Measurements from ENCODE around the gene DHRS12.
A peak's percentile ranks its signal among the peaks of the same experiment; 100 is the strongest.

The DHRS12 gene

DNA sequence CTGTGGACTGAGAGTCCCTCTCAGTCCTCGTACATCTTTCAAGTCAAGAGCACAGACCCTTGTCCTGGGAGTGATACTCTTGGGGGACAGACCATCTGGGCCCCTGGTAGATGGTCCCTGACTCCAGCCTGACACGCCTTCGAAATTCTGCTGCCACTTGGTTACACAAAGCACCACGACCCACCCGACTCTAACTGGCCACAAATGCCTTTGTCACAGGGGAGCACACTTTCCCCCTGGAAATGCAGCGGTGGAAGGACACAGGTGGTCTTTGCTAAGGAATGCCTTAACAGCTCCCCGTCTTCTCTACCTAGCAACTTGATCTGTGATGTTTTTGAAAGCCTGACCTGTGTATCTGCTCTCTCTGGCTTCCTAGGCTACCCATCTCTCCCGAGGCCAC, 13.8 kb upstream of the DHRS12 start:
- Histone ChIP-seq H3K4me1 (ENCODE audit: insufficient read depth, low read length, severe bottlenecking) (peaks cover 75% of the 10 kb centered on the region), H3K27me3 (ENCODE audit: insufficient read depth, low read length) (no peaks in the 10 kb centered on the region)

DNA sequence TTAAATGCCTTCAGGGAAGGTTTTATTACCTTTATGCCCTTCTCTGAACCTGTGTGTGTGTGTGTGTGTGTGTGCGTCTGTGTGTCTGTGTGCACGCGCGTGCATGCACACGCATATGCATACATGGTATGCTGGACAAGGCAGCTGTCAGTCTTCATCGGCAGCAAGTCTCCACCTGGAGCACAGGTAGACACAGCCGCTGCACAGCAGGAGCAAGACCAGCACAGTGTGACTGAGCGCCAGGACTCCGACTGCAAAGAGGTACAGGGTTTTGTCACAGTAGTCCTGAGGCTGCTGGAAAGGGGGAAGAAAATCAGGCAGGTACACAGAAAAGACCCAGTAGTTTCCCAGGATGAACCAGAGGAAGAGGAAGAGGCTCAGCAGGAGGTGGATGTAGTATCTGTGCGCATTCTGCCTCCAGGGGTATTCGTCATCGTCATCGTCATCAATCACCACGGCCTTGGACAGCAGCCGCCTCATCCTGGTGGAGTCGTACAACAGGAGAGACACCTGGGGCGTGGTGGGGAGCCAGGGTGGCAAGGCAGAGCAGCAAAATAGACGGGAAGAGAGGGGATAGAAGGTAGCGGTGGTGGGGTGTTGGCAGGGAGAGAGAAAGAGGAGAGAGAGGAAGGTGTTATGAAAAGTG, 12.8 kb upstream of the DHRS12 start:
- Histone ChIP-seq H3K9me2 (ENCODE audit: low read depth, low read length) (no peaks in the 10 kb centered on the region), H4K20me1 (ENCODE audit: insufficient read depth, low read length) (no peaks in the 10 kb centered on the region), H3K4me3 (ENCODE audit: low read depth, low read length, poor library complexity, severe bottlenecking) (no peak overlapping the region), H3K36me3 (ENCODE audit: insufficient read depth, low read length) (no peaks in the 10 kb centered on the region), H3K9ac (ENCODE audit: low read length) (no peak overlapping the region), H3K79me2 (ENCODE audit: insufficient read depth, low read length) (no peaks in the 10 kb centered on the region), H2AFZ (ENCODE audit: low read length) (no peak overlapping the region), H3K27ac (ENCODE audit: low read depth, low read length, poor library complexity, severe bottlenecking) (no peak overlapping the region), H3K4me1 (ENCODE audit: insufficient read depth, low read length, severe bottlenecking) (peaks cover 75% of the 10 kb centered on the region), H3F3A (ENCODE audit: insufficient read depth, low read length) (no peaks in the 10 kb centered on the region), H3K4me2 (ENCODE audit: low read length) (no peak overlapping the region), H3K9me3 (ENCODE audit: low read length) (no peaks in the 10 kb centered on the region), H3K27me3 (ENCODE audit: insufficient read depth, low read length) (no peaks in the 10 kb centered on the region)
- TF ChIP-seq, protein P1, sequence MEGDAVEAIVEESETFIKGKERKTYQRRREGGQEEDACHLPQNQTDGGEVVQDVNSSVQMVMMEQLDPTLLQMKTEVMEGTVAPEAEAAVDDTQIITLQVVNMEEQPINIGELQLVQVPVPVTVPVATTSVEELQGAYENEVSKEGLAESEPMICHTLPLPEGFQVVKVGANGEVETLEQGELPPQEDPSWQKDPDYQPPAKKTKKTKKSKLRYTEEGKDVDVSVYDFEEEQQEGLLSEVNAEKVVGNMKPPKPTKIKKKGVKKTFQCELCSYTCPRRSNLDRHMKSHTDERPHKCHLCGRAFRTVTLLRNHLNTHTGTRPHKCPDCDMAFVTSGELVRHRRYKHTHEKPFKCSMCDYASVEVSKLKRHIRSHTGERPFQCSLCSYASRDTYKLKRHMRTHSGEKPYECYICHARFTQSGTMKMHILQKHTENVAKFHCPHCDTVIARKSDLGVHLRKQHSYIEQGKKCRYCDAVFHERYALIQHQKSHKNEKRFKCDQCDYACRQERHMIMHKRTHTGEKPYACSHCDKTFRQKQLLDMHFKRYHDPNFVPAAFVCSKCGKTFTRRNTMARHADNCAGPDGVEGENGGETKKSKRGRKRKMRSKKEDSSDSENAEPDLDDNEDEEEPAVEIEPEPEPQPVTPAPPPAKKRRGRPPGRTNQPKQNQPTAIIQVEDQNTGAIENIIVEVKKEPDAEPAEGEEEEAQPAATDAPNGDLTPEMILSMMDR (IDR thresholded peaks at IDR 0.05; ENCODE audit: low read length): no peak
- no peak for TF ChIP-seq EZH2 (IDR thresholded peaks at IDR 0.05; ENCODE audit: borderline replicate concordance, low read length)

More for the DNA sequence above, 13.8 kb upstream of the DHRS12 start:
- H3K4me3 ChIP-seq (ENCODE audit: low read depth, low read length, poor library complexity, severe bottlenecking): no peak overlapping the region
- H3K9ac ChIP-seq (ENCODE audit: low read length): no peak overlapping the region
- no peaks in the 10 kb centered on the region for H3K9me3 ChIP-seq (ENCODE audit: low read length)
- H2AFZ ChIP-seq (ENCODE audit: low read length): no peak overlapping the region
- no peak for TF ChIP-seq EZH2 (IDR thresholded peaks at IDR 0.05; ENCODE audit: borderline replicate concordance, low read length)
- TF ChIP-seq, protein P1 (IDR thresholded peaks at IDR 0.05; ENCODE audit: low read length): no peak
- H3K36me3 ChIP-seq (ENCODE audit: insufficient read depth, low read length): no peaks in the 10 kb centered on the region
- H3K27ac ChIP-seq (ENCODE audit: low read depth, low read length, poor library complexity, severe bottlenecking): no peak overlapping the region
- H3K9me2 ChIP-seq (ENCODE audit: low read depth, low read length): no peaks in the 10 kb centered on the region
- no peaks in the 10 kb centered on the region for H3K79me2 ChIP-seq (ENCODE audit: insufficient read depth, low read length)
- no peaks in the 10 kb centered on the region for H3F3A ChIP-seq (ENCODE audit: insufficient read depth, low read length)
- no peaks in the 10 kb centered on the region for H4K20me1 ChIP-seq (ENCODE audit: insufficient read depth, low read length)
- H3K4me2 ChIP-seq (ENCODE audit: low read length): no peak overlapping the region

DNA sequence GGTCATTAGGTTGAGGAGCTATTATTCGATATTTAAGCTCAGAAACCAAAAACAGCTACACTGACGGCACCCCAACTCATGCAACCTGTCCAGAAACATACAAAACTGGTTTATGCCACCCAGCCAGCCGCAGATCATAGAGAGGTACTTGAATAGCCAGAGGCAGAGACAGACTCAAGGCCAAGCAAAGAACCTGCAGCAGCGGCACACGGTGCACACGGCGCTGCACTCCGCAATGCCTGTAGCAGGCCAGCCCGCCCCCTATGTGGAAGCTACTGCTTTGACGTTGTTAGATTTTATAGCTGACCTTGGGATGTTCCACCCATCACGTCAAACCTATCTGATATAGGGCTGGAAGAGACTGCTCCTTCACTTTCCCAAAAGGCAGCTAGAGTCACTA, 11.9 kb upstream of the DHRS12 start:
- no peaks in the 10 kb centered on the region for H3K9me2 ChIP-seq (ENCODE audit: low read depth, low read length)
- peak overlapping the region; percentile 65 for H3K27ac ChIP-seq (ENCODE audit: low read depth, low read length, poor library complexity, severe bottlenecking)
- no peaks in the 10 kb centered on the region for H4K20me1 ChIP-seq (ENCODE audit: insufficient read depth, low read length)
- no peaks in the 10 kb centered on the region for H3K27me3 ChIP-seq (ENCODE audit: insufficient read depth, low read length)
- H2AFZ ChIP-seq (ENCODE audit: low read length): no peak overlapping the region
- H3K4me1 ChIP-seq (ENCODE audit: insufficient read depth, low read length, severe bottlenecking): peaks cover 75% of the 10 kb centered on the region
- peak overlapping the region; percentile 38; the same call in 1 of the 2 replicates for H3K9ac ChIP-seq (ENCODE audit: low read length)
- H3F3A ChIP-seq (ENCODE audit: insufficient read depth, low read length): no peaks in the 10 kb centered on the region
- no peaks in the 10 kb centered on the region for H3K9me3 ChIP-seq (ENCODE audit: low read length)
- H3K4me2 ChIP-seq (ENCODE audit: low read length): peak overlapping the region; percentile 62
- peak overlapping the region; percentile 32 for H3K4me3 ChIP-seq (ENCODE audit: low read depth, low read length, poor library complexity, severe bottlenecking)
- TF ChIP-seq EZH2 (IDR thresholded peaks at IDR 0.05; ENCODE audit: borderline replicate concordance, low read length): no peak
- TF ChIP-seq, protein P1 (IDR thresholded peaks at IDR 0.05; ENCODE audit: low read length): peak; percentile 8; the same call in 1 of the 2 replicates
- no peaks in the 10 kb centered on the region for H3K36me3 ChIP-seq (ENCODE audit: insufficient read depth, low read length)
- H3K79me2 ChIP-seq (ENCODE audit: insufficient read depth, low read length): no peaks in the 10 kb centered on the region

Measured in OCI-LY1 (cell line).